T-helper 2 cell treated with Interferon-gamma antibody and Interleukin-4, amounts not matched to agents 5 μg/mL and 100 μg/mL, for 36 hours (primary cell): ENCODE measurements around the gene ZNF354C.

Experiments
- DNase-seq: peaks from one replicate; pipeline ENCODE4 v3.0.0; 2021; ENCODE audit warnings: low spot score
- H3K27ac Mint-ChIP-seq: one replicate; pipeline ENCODE4 v1.8.0; 2021; ENCODE audit warnings: mild to moderate bottlenecking, mixed read lengths
- H3K27me3 Mint-ChIP-seq: one replicate; pipeline ENCODE4 v1.8.0; 2021; ENCODE audit warnings: low read depth, mixed read lengths
- H3K36me3 Mint-ChIP-seq: one replicate; pipeline ENCODE4 v1.8.0; 2021; ENCODE audit warnings: low read depth, mixed read lengths
- H3K4me1 Mint-ChIP-seq: one replicate; pipeline ENCODE4 v1.8.0; 2021; ENCODE audit warnings: low read depth, mixed read lengths
- H3K4me3 Mint-ChIP-seq: one replicate; pipeline ENCODE4 v1.8.0; 2022; ENCODE audit warnings: mild to moderate bottlenecking, moderate library complexity, mixed read lengths
- H3K9me3 Mint-ChIP-seq: one replicate; pipeline ENCODE4 v1.8.0; 2021; ENCODE audit warnings: mixed read lengths

ZNF354C gene

GRCh38 chr5:179127136-179128040 is 67.2 kb downstream of the ZNF354C start:
- no peak for DNase-seq
- Mint-ChIP-seq H3K4me1 (no peaks in the 10 kb centered on the region), H3K27me3 (no peaks in the 10 kb centered on the region), H3K9me3 (no peaks in the 10 kb centered on the region), H3K36me3 (no peaks in the 10 kb centered on the region), H3K27ac (no peak overlapping the region), H3K4me3 (no peak overlapping the region)

GRCh38 chr5:179128041-179128365 is 67.8 kb downstream of the ZNF354C start:
- no peak for DNase-seq
- H3K9me3 Mint-ChIP-seq = peaks cover 4% of the 10 kb centered on the region
- no peak overlapping the region for H3K27ac Mint-ChIP-seq
- H3K27me3 Mint-ChIP-seq = no peaks in the 10 kb centered on the region
- H3K4me1 Mint-ChIP-seq = no peaks in the 10 kb centered on the region
- H3K4me3 Mint-ChIP-seq = no peak overlapping the region
- no peaks in the 10 kb centered on the region for H3K36me3 Mint-ChIP-seq

GRCh38 chr5:179128976-179129375 is 68.8 kb downstream of the ZNF354C start:
- Mint-ChIP-seq H3K9me3 (peaks cover 6% of the 10 kb centered on the region), H3K4me3 (no peak overlapping the region)

GRCh38 chr5:179129607-179130071 is 69.5 kb downstream of the ZNF354C start:
- H3K36me3 Mint-ChIP-seq = no peaks in the 10 kb centered on the region
- H3K9me3 Mint-ChIP-seq = peaks cover 8% of the 10 kb centered on the region
- no peaks in the 10 kb centered on the region for H3K27me3 Mint-ChIP-seq
- no peak overlapping the region for H3K4me3 Mint-ChIP-seq
- no peak for DNase-seq
- H3K27ac Mint-ChIP-seq = no peak overlapping the region
- no peaks in the 10 kb centered on the region for H3K4me1 Mint-ChIP-seq

More at GRCh38 chr5:179128976-179129375, 68.8 kb downstream of the ZNF354C start:
- Mint-ChIP-seq H3K27me3 (no peaks in the 10 kb centered on the region), H3K4me1 (no peaks in the 10 kb centered on the region), H3K36me3 (no peaks in the 10 kb centered on the region), H3K27ac (no peak overlapping the region)
- DNase-seq = no peak

GRCh38 chr5:179130101-179130681 is 70.0 kb downstream of the ZNF354C start:
- Mint-ChIP-seq H3K27me3 (no peaks in the 10 kb centered on the region), H3K4me3 (no peak overlapping the region), H3K36me3 (no peaks in the 10 kb centered on the region), H3K4me1 (no peaks in the 10 kb centered on the region), H3K27ac (no peak overlapping the region), H3K9me3 (peaks cover 8% of the 10 kb centered on the region)
- no peak for DNase-seq

GRCh38 chr5:179131321-179131835 is 71.2 kb downstream of the ZNF354C start:
- Mint-ChIP-seq H3K36me3 (no peaks in the 10 kb centered on the region), H3K27ac (no peak overlapping the region)
- DNase-seq = no peak

GRCh38 chr5:179131886-179132585 is 71.9 kb downstream of the ZNF354C start:
- Mint-ChIP-seq H3K27ac (no peak overlapping the region), H3K4me1 (no peaks in the 10 kb centered on the region), H3K4me3 (no peak overlapping the region), H3K27me3 (no peaks in the 10 kb centered on the region), H3K36me3 (no peaks in the 10 kb centered on the region), H3K9me3 (peaks cover 8% of the 10 kb centered on the region)
- DNase-seq = no peak

More at GRCh38 chr5:179131321-179131835, 71.2 kb downstream of the ZNF354C start:
- H3K9me3 Mint-ChIP-seq = peaks cover 8% of the 10 kb centered on the region
- no peaks in the 10 kb centered on the region for H3K4me1 Mint-ChIP-seq
- no peak overlapping the region for H3K4me3 Mint-ChIP-seq
- H3K27me3 Mint-ChIP-seq = no peaks in the 10 kb centered on the region

- Mint-ChIP-seq H3K9me3 (peaks cover 8% of the 10 kb centered on the region), H3K36me3 (no peaks in the 10 kb centered on the region), H3K4me3 (no peak overlapping the region), H3K27ac (no peak overlapping the region), H3K27me3 (no peaks in the 10 kb centered on the region), H3K4me1 (no peaks in the 10 kb centered on the region)
- no peak for DNase-seq
Measured at GRCh38 chr5:179132586-179133355, 72.6 kb downstream of the ZNF354C start.
